Measurements from ENCODE around the gene NPR1. TPM values are rescaled to one million over a fixed set of nuclear protein-coding genes. Genes with fewer than 3 reads are reported as not detected.

NPR1 gene
- total RNA-seq, 3 donors from 2014 or later (not counting 1 experiment from before 2014, with no cell fraction given): not detected

- ATAC-seq (no peak), DNase-seq (no peak)
- peaks cover 4 to 10% of the 10 kb centered on the region in 2 donors for H3K27me3 Mint-ChIP-seq (ENCODE audit: low read depth in 2 of 2)
- H3K4me3 Mint-ChIP-seq: no peak overlapping the region
- Histone ChIP-seq H3K36me3 (ENCODE audit: control insufficient read depth, insufficient read depth, low read length) (no peaks in the 10 kb centered on the region), H3K9me3 (ENCODE audit: control insufficient read depth, insufficient read depth, low read length) (no peaks in the 10 kb centered on the region), H3K4me3 (ENCODE audit: low read length) (no peak overlapping the region), H3K27me3 (ENCODE audit: control insufficient read depth, insufficient read depth, low read length) (no peaks in the 10 kb centered on the region), H3K4me1 (ENCODE audit: control insufficient read depth, insufficient read depth, low read length) (no peaks in the 10 kb centered on the region), H3K27ac (ENCODE audit: low read length) (no peak overlapping the region)
- peak overlapping the region in 1 of 2 donors; percentile 6 for H3K27ac Mint-ChIP-seq
- 81% methylated on average over 18 of the region's 18 CpGs for WGBS (ENCODE audit: insufficient coverage)
- H3K36me3 Mint-ChIP-seq: no peaks in the 10 kb centered on the region
- H3K4me1 Mint-ChIP-seq: peaks cover 0 to 9% of the 10 kb centered on the region in 2 donors
- intact Hi-C loops (cut with micrococcal nuclease): no loop called here
- no peak for TF ChIP-seq CTCF (IDR thresholded peaks at IDR 0.05)
- H3K9me3 Mint-ChIP-seq: no peaks in the 10 kb centered on the region
These were observed 10.3 kb downstream of the NPR1 start for GRCh38 chr1:153688736-153689328.

GRCh38 chr1:153693466-153693865 is 15.0 kb downstream of the NPR1 start:
- Histone ChIP-seq H3K9me3 (ENCODE audit: control insufficient read depth, insufficient read depth, low read length) (no peaks in the 10 kb centered on the region), H3K36me3 (ENCODE audit: control insufficient read depth, insufficient read depth, low read length) (no peaks in the 10 kb centered on the region), H3K27me3 (ENCODE audit: control insufficient read depth, insufficient read depth, low read length) (peaks cover 5% of the 10 kb centered on the region), H3K4me3 (ENCODE audit: low read length) (no peak overlapping the region), H3K4me1 (ENCODE audit: control insufficient read depth, insufficient read depth, low read length) (peaks cover 8% of the 10 kb centered on the region), H3K27ac (ENCODE audit: low read length) (no peak overlapping the region)
- Mint-ChIP-seq H3K9me3 (no peaks in the 10 kb centered on the region), H3K4me1 (peaks cover 0 to 10% of the 10 kb centered on the region in 2 donors), H3K27me3 (ENCODE audit: low read depth in 2 of 2) (no peaks in the 10 kb centered on the region), H3K4me3 (no peak overlapping the region), H3K27ac (no peak overlapping the region), H3K36me3 (no peaks in the 10 kb centered on the region)
- TF ChIP-seq CTCF (IDR thresholded peaks at IDR 0.05): no peak
- intact Hi-C loops (cut with micrococcal nuclease): no loop called here
- no peak for DNase-seq
- 83% methylated on average over 4 of the region's 4 CpGs for WGBS (ENCODE audit: insufficient coverage)
- no peak for ATAC-seq

GRCh38 chr1:153696741-153697140 is 18.3 kb downstream of the NPR1 start:
- 89% methylated on average over 4 of the region's 8 CpGs for WGBS (ENCODE audit: insufficient coverage)

More at GRCh38 chr1:153696741-153697140, 18.3 kb downstream of the NPR1 start:
- no peak for DNase-seq
- H3K9me3 ChIP-seq (ENCODE audit: control insufficient read depth, insufficient read depth, low read length): no peaks in the 10 kb centered on the region
- Mint-ChIP-seq H3K4me3 (no peak overlapping the region), H3K36me3 (no peaks in the 10 kb centered on the region), H3K27me3 (ENCODE audit: low read depth in 2 of 2) (no peaks in the 10 kb centered on the region), H3K4me1 (peaks cover 0 to 7% of the 10 kb centered on the region in 2 donors), H3K27ac (no peak overlapping the region), H3K9me3 (no peaks in the 10 kb centered on the region)
- no peak for ATAC-seq
- H3K27ac ChIP-seq (ENCODE audit: low read length): no peak overlapping the region
- no peaks in the 10 kb centered on the region for H3K36me3 ChIP-seq (ENCODE audit: control insufficient read depth, insufficient read depth, low read length)
- H3K4me3 ChIP-seq (ENCODE audit: low read length): no peak overlapping the region
- H3K4me1 ChIP-seq (ENCODE audit: control insufficient read depth, insufficient read depth, low read length): peaks cover 8% of the 10 kb centered on the region
- TF ChIP-seq CTCF (IDR thresholded peaks at IDR 0.05): no peak
- H3K27me3 ChIP-seq (ENCODE audit: control insufficient read depth, insufficient read depth, low read length): peaks cover 5% of the 10 kb centered on the region
- intact Hi-C loops (cut with micrococcal nuclease): no loop called here

Measured in natural killer cell (primary cell).